ENCODE results near the gene SCYGR5. TPM values are rescaled to one million over a fixed set of nuclear protein-coding genes. Genes with fewer than 3 reads are reported as not detected.
"Not testable (repeated sequence)": the region's sequence is repeated elsewhere in the genome, so short reads cannot be mapped to it uniquely, and the experiment has no call there.

Gene SCYGR5
- total and polyA plus RNA-seq, 4 donors = not detected

DNA sequence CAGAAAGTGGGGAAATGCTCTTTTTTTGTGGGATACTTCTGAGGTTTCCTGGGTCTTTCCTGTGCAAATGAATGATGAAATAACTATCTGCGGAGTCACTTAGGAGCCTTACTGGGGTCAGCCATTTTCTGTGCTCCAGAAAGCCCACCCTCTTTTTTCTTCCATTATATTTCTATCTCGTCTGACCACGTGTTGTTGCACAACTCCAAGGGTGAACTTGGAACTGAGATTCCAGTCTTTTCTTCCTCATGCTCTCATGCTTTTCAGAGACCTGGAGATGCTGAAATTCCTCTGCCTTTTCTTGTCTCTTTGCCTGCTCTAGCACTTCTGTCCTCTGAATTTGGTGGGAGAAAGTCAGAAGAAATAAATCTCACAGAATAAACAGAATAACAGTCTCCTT lies 4.8 kb upstream of the SCYGR5 start:
- H3K27me3 ChIP-seq (ENCODE audit: control insufficient read depth in 1 of 2, insufficient read depth in 2 of 2, low read length in 1 of 2) = peaks cover 0 to 1% of the 10 kb centered on the region in 2 donors
- no peaks in the 10 kb centered on the region for H3K4me1 ChIP-seq (ENCODE audit: control insufficient read depth in 1 of 2, insufficient read depth in 2 of 2, low read length in 2 of 2)
- H3K36me3 ChIP-seq (ENCODE audit: control insufficient read depth in 1 of 2, insufficient read depth in 2 of 2, low read length in 1 of 2) = no peaks in the 10 kb centered on the region
- H3K4me3 ChIP-seq (ENCODE audit: low read length in 2 of 2) = no peak overlapping the region
- ATAC-seq (ENCODE audit: low FRiP score) = no peak
- no peak for DNase-seq
- intact Hi-C loops (cut with DNase I) = loop anchor here in 1 of 2 donors (5.0 to 10.0 kb wide), 2 partner anchors 225 to 257 kb away; no protein-coding TSS in a partner anchor
- no peaks in the 10 kb centered on the region for H3K9me3 ChIP-seq (ENCODE audit: control insufficient read depth, low read length)
- H3K27ac ChIP-seq (ENCODE audit: low read depth in 1 of 2, low read length in 2 of 2) = no peak overlapping the region
- 40 to 50% methylated on average over 3 of the region's 3 CpGs for WGBS, 2 donors

DNA sequence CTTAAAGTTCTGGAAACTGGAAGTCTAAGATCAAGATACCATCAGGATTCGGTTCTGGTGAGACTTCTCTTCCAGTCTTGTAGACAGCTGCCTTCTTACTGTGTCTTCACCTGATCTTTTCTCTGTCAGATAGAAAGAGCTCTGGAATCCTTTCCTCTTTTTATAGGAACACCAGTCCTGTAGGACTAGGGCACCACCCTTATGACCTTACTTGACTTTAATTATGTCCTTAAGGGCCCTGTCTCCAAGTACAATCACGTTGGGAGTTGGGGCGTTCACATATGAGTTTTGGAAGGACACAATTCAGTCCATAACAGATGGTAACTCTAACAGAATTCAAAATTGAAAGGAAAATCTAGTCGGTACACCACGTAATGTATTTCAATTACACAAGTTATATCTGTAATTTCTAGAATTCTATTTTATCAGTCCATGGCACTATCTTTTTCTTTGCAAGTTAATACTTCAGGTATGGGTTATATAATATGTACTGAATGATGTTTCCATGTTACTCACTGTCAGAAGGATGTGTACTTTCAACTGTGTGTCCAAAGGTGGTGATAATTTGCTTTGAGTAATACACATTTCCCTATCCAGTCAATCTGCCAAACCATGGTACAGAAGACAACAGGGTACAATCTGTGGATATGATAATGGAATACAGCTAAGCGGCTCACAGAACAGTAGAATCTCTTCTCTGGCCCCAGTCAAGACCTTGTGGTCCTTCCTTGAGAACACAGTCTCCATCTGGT lies 1.2 kb upstream of the SCYGR5 start:
- H3K4me1 ChIP-seq (ENCODE audit: control insufficient read depth in 1 of 2, insufficient read depth in 2 of 2, low read length in 2 of 2) = no peaks in the 10 kb centered on the region
- no peak for ATAC-seq (ENCODE audit: low FRiP score)
- 82 to 85% methylated on average over 6 of the region's 6 CpGs for WGBS, 2 donors
- intact Hi-C loops (cut with DNase I) = loop anchor here in 1 of 2 donors (10.0 kb wide), 1 partner anchor 261 kb away; no protein-coding TSS in a partner anchor
- no peaks in the 10 kb centered on the region for H3K9me3 ChIP-seq (ENCODE audit: control insufficient read depth, low read length)
- H3K27ac ChIP-seq (ENCODE audit: low read depth in 1 of 2, low read length in 2 of 2) = no peak overlapping the region
- H3K36me3 ChIP-seq (ENCODE audit: control insufficient read depth in 1 of 2, insufficient read depth in 2 of 2, low read length in 1 of 2) = no peaks in the 10 kb centered on the region
- no peak for DNase-seq
- peaks cover 0 to 1% of the 10 kb centered on the region in 2 donors for H3K27me3 ChIP-seq (ENCODE audit: control insufficient read depth in 1 of 2, insufficient read depth in 2 of 2, low read length in 1 of 2)
- no peak overlapping the region for H3K4me3 ChIP-seq (ENCODE audit: low read length in 2 of 2)

DNA sequence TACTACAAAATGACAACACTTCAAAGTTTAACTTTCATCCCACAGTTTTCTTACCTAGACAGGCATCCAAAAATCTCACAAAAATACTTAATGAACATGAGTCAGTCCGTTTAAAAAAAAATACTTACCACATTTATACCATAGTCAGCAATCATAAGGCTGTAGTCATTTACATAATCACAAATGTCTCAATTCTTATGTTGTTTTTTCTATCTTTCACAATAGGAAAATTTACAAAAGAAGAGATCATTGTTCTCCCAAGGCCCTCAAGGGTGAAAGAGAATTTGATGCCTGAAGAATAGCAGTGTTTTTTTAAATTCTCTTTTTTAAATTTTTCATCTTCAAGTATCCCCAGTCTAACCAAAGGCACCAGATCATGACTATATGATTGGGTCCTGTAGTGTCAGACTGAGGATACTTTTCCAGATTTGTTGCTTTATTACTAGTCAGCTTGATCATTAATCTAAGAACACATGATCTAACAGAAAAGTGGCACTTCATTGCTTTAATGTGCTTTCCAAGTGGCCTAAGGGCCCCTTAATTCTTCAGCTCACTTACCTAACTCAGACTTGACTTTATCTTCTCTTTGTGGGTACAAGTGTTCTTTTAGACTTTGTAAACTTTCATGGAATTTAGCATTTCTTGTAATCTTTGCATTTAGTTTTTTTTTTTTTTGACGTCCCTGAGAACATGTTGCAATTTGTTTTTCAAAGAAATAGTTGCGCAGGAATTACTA lies 4.7 kb downstream of the SCYGR5 start:
- ATAC-seq (ENCODE audit: low FRiP score) (no peak), DNase-seq (no peak)
- Histone ChIP-seq H3K9me3 (ENCODE audit: control insufficient read depth, low read length) (no peaks in the 10 kb centered on the region), H3K27me3 (ENCODE audit: control insufficient read depth in 1 of 2, insufficient read depth in 2 of 2, low read length in 1 of 2) (no peaks in the 10 kb centered on the region), H3K27ac (ENCODE audit: low read depth in 1 of 2, low read length in 2 of 2) (no peak overlapping the region), H3K36me3 (ENCODE audit: control insufficient read depth in 1 of 2, insufficient read depth in 2 of 2, low read length in 1 of 2) (no peaks in the 10 kb centered on the region), H3K4me3 (ENCODE audit: low read length in 2 of 2) (no peak overlapping the region), H3K4me1 (ENCODE audit: control insufficient read depth in 1 of 2, insufficient read depth in 2 of 2, low read length in 2 of 2) (no peaks in the 10 kb centered on the region)
- intact Hi-C loops (cut with DNase I) = no loop called here
- whole genome bisulfite sequencing, 2 donors = 61 to 67% methylated on average over 3 of the region's 3 CpGs

DNA sequence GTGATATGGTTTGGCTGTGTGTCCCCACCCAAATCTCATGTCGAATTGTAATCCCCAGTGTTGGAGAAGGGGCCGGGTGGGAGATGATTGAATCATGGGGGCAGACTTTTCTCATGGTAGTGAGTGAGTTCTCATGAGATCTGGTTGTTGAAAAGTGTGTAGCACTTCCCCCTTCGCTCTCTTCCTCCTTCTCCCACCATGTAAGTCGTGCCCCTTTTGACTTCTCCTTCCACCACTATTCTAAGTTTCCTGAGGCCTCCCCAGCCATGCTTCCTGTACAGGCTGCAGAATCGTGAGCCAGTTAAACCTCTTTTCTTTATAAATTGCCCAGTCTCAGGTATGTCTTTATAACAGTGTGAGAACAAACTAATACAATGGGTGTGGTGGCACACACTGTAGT lies 7.0 kb downstream of the SCYGR5 start:
- H3K27ac ChIP-seq (ENCODE audit: low read depth in 1 of 2, low read length in 2 of 2); H3K4me1 ChIP-seq (ENCODE audit: control insufficient read depth in 1 of 2, insufficient read depth in 2 of 2, low read length in 2 of 2); H3K4me3 ChIP-seq (ENCODE audit: low read length in 2 of 2); ATAC-seq (ENCODE audit: low FRiP score); intact Hi-C loops (cut with DNase I); DNase-seq; H3K9me3 ChIP-seq (ENCODE audit: control insufficient read depth, low read length); H3K36me3 ChIP-seq (ENCODE audit: control insufficient read depth in 1 of 2, insufficient read depth in 2 of 2, low read length in 1 of 2); H3K27me3 ChIP-seq (ENCODE audit: control insufficient read depth in 1 of 2, insufficient read depth in 2 of 2, low read length in 1 of 2): not testable (repeated sequence)
- WGBS, 2 donors = 82 to 88% methylated on average over 5 of the region's 5 CpGs

DNA sequence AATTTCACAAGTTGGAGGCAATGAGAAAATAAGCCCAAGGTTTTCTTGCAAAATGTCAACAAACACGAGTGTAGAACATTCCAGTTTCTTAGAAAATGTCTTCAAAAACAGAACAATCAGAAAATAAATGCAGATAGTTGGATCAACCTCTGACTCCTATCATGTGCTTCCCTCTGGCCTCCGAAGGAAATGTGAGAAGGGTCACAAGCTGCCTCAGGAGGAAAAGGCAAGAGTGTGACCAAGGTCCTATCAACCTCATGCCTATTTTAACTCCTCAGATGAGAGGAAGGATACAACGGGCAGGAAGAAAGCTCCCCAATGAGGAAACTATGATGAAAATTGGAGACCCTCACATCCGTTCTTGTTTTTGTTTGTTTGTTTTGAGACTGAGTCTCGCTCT lies 7.9 kb downstream of the SCYGR5 start:
- Histone ChIP-seq H3K36me3 (ENCODE audit: control insufficient read depth in 1 of 2, insufficient read depth in 2 of 2, low read length in 1 of 2) (no peaks in the 10 kb centered on the region), H3K4me1 (ENCODE audit: control insufficient read depth in 1 of 2, insufficient read depth in 2 of 2, low read length in 2 of 2) (no peaks in the 10 kb centered on the region), H3K4me3 (ENCODE audit: low read length in 2 of 2) (no peak overlapping the region), H3K9me3 (ENCODE audit: control insufficient read depth, low read length) (no peaks in the 10 kb centered on the region), H3K27ac (ENCODE audit: low read depth in 1 of 2, low read length in 2 of 2) (no peak overlapping the region), H3K27me3 (ENCODE audit: control insufficient read depth in 1 of 2, insufficient read depth in 2 of 2, low read length in 1 of 2) (no peaks in the 10 kb centered on the region)
- ATAC-seq (ENCODE audit: low FRiP score) (no peak), DNase-seq (no peak)
- 52 to 59% methylated on average over 5 of the region's 5 CpGs for WGBS, 2 donors
- intact Hi-C loops (cut with DNase I) = no loop called here

DNA sequence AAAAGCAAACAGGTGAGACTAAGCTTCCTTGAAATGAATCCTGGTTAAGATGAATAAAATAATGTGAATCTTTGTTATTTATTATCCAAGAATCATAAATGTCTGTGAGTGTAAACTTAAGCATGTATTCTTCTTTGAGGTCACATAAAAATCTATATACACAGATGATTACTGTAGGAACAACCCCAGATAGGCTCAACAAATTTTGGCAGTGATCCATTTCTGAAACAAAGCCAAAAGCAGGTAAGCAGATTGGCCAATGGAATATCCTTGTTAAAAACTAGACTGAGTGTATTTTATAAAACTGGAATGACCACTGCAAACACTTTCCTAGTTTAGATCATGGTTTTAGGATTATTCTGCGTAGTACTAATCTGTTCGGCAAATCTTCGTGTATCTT lies 11.3 kb downstream of the SCYGR5 start:
- no peaks in the 10 kb centered on the region for H3K9me3 ChIP-seq (ENCODE audit: control insufficient read depth, low read length)
- ATAC-seq (ENCODE audit: low FRiP score) = no peak
- H3K27me3 ChIP-seq (ENCODE audit: control insufficient read depth in 1 of 2, insufficient read depth in 2 of 2, low read length in 1 of 2) = no peaks in the 10 kb centered on the region
- no peak for DNase-seq
- no peaks in the 10 kb centered on the region for H3K4me1 ChIP-seq (ENCODE audit: control insufficient read depth in 1 of 2, insufficient read depth in 2 of 2, low read length in 2 of 2)
- H3K36me3 ChIP-seq (ENCODE audit: control insufficient read depth in 1 of 2, insufficient read depth in 2 of 2, low read length in 1 of 2) = no peaks in the 10 kb centered on the region
- no peak overlapping the region for H3K27ac ChIP-seq (ENCODE audit: low read depth in 1 of 2, low read length in 2 of 2)
- intact Hi-C loops (cut with DNase I) = no loop called here
- H3K4me3 ChIP-seq (ENCODE audit: low read length in 2 of 2) = no peak overlapping the region
- WGBS, 2 donors = 93 to 97% methylated on average over 3 of the region's 3 CpGs

DNA sequence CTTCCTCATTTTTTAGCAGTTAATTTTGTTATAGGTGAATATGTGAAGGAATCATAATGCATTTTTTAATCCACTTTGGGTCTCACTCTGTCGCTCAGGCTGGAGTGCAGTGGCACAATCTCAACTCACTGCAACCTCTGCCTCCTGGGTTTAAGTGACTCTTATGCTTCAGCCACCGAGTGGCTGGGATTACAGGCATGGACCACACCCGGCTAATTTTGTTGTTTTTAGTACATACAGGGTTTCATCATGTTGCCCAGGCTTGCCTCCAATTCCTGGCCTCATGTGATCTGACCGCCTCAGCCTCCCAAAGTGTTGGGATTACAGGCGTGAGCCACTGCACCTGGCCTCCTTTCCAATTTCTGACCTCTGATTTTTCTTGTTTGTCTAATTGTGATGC lies 17.7 kb downstream of the SCYGR5 start:
- peaks cover 0 to 3% of the 10 kb centered on the region in 2 donors for H3K36me3 ChIP-seq (ENCODE audit: control insufficient read depth in 1 of 2, insufficient read depth in 2 of 2, low read length in 1 of 2)
- no peak overlapping the region for H3K27ac ChIP-seq (ENCODE audit: low read depth in 1 of 2, low read length in 2 of 2)
- no peaks in the 10 kb centered on the region for H3K27me3 ChIP-seq (ENCODE audit: control insufficient read depth in 1 of 2, insufficient read depth in 2 of 2, low read length in 1 of 2)
- DNase-seq = no peak
- intact Hi-C loops (cut with DNase I) = no loop called here
- H3K4me1 ChIP-seq (ENCODE audit: control insufficient read depth in 1 of 2, insufficient read depth in 2 of 2, low read length in 2 of 2) = no peaks in the 10 kb centered on the region
- 80 to 81% methylated on average over 5 of the region's 5 CpGs for WGBS, 2 donors
- no peaks in the 10 kb centered on the region for H3K9me3 ChIP-seq (ENCODE audit: control insufficient read depth, low read length)
- H3K4me3 ChIP-seq (ENCODE audit: low read length in 2 of 2) = no peak overlapping the region
- no peak for ATAC-seq (ENCODE audit: low FRiP score)

DNA sequence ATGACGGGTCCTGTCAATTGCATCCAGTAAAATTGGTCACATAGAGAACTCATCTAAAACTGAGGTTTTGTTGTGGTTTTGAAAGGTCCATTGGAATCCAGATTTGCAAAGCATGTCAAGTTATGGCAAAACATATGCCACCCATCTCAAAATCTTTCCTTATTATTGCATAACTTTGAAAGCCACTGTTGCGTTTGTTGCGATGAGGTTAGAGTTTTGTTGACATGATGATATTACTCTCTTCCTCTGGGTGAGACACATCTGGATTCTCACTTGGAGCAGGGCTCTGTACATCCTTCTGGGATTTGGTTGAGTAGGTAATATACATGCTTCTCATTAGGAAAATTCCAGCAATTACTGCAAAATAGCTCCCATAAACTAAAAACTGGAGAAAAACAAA lies 20.6 kb downstream of the SCYGR5 start:
- H3K27me3 ChIP-seq (ENCODE audit: control insufficient read depth in 1 of 2, insufficient read depth in 2 of 2, low read length in 1 of 2) = no peaks in the 10 kb centered on the region
- no peak overlapping the region for H3K4me3 ChIP-seq (ENCODE audit: low read length in 2 of 2)
- no peaks in the 10 kb centered on the region for H3K9me3 ChIP-seq (ENCODE audit: control insufficient read depth, low read length)
- no peak for ATAC-seq (ENCODE audit: low FRiP score)
- H3K36me3 ChIP-seq (ENCODE audit: control insufficient read depth in 1 of 2, insufficient read depth in 2 of 2, low read length in 1 of 2) = peaks cover 0 to 3% of the 10 kb centered on the region in 2 donors
- H3K4me1 ChIP-seq (ENCODE audit: control insufficient read depth in 1 of 2, insufficient read depth in 2 of 2, low read length in 2 of 2) = no peaks in the 10 kb centered on the region
- WGBS, 2 donors = 92 to 93% methylated on average over 3 of the region's 3 CpGs
- DNase-seq = no peak
- intact Hi-C loops (cut with DNase I) = no loop called here
- H3K27ac ChIP-seq (ENCODE audit: low read depth in 1 of 2, low read length in 2 of 2) = no peak overlapping the region

Data from aorta (tissue), 5 donors.